Left renal pelvis (tissue), 4 donors: Measurements from ENCODE around the gene RABGGTB. TPM values are rescaled to one million over a fixed set of nuclear protein-coding genes. Genes with fewer than 3 reads are reported as not detected.
"Not testable (repeated sequence)": the region's sequence is repeated elsewhere in the genome, so short reads cannot be mapped to it uniquely, and the experiment has no call there.

Source experiments
- DNase-seq, 4 donors: peaks; one replicate each; pipeline ENCODE4 v3.0.0-alpha.2; 2013; ENCODE audit warnings: low read depth in 4 of 4, low spot score in 3 of 4
- polyA plus RNA-seq, 4 donors: library from polyadenylated mRNA; unstranded; fragments of 120-200 nt; gene quantifications; one replicate each; pipeline ENCODE4 v1.2.1, GENCODE V29; 2013; ENCODE audit not compliant: insufficient read length in 4 of 4

Gene RABGGTB
- 100 to 1,000 TPM in 1 of 4 donors, 10 to 100 TPM in 3; 61.3 to 102 (median 93.6) TPM for polyA plus RNA-seq

- DNase-seq = peak; percentile 92 to 97 (median 94)
Observed at GRCh38 chr1:75785983-75786853, at the start of gene RABGGTB. TSS of gene RABGGTB (plus strand) at chr1:75786256. CDS start at chr1:75786272, 16 bp downstream.

- DNase-seq = no peak
Observed at GRCh38 chr1:75742047-75742625, 43.9 kb upstream of the RABGGTB start.

- no peak for DNase-seq
Observed at GRCh38 chr1:75745276-75745675, 40.8 kb upstream of the RABGGTB start.

- DNase-seq = not testable (repeated sequence)
Observed at GRCh38 chr1:75757210-75757609, 28.8 kb upstream of the RABGGTB start.

GRCh38 chr1:75758543-75758942 is 27.5 kb upstream of the RABGGTB start:
- DNase-seq = not testable (repeated sequence)

- DNase-seq = no peak
Observed at GRCh38 chr1:75764057-75764655, 21.9 kb upstream of the RABGGTB start.

- no peak for DNase-seq
Observed at GRCh38 chr1:75765697-75766355, 20.2 kb upstream of the RABGGTB start.

- DNase-seq = no peak
Observed at GRCh38 chr1:75768016-75768415, 18.0 kb upstream of the RABGGTB start.

GRCh38 chr1:75770761-75771160 is 15.3 kb upstream of the RABGGTB start:
- no peak for DNase-seq

- DNase-seq = no peak
Observed at GRCh38 chr1:75771978-75772377, 14.1 kb upstream of the RABGGTB start.

GRCh38 chr1:75777812-75778211 is 8.2 kb upstream of the RABGGTB start:
- not testable (repeated sequence) for DNase-seq

- not testable (repeated sequence) for DNase-seq
Observed at GRCh38 chr1:75778694-75779093, 7.4 kb upstream of the RABGGTB start.

- not testable (repeated sequence) for DNase-seq
Observed at GRCh38 chr1:75780183-75780582, 5.9 kb upstream of the RABGGTB start.

- DNase-seq = not testable (repeated sequence)
Observed at GRCh38 chr1:75783920-75784319, 2.1 kb upstream of the RABGGTB start.

- DNase-seq = no peak
Observed at GRCh38 chr1:75785320-75785982, 605 bp upstream of the RABGGTB start.

GRCh38 chr1:75786901-75787493 is 941 bp downstream of the RABGGTB start:
- no peak for DNase-seq

- DNase-seq = no peak
Observed at GRCh38 chr1:75787524-75787923, 1.5 kb downstream of the RABGGTB start.

- DNase-seq = no peak
Observed at GRCh38 chr1:75789988-75790387, 3.9 kb downstream of the RABGGTB start.

- DNase-seq = no peak
Observed at GRCh38 chr1:75791022-75791421, 5.0 kb downstream of the RABGGTB start.

GRCh38 chr1:75792091-75792490 is 6.0 kb downstream of the RABGGTB start:
- DNase-seq = no peak
